A673 (cell line): ENCODE measurements around the gene GCDH. TPM values are rescaled to one million over a fixed set of nuclear protein-coding genes. Genes with fewer than 3 reads are reported as not detected.
"Not testable (repeated sequence)": the region's sequence is repeated elsewhere in the genome, so short reads cannot be mapped to it uniquely, and the experiment has no call there.

Experiments used
- BruUV-seq: library from RNA; stranded (reverse); fragments of 400-500 nt; replicated peaks from 2 replicates; lab custom pipeline; 2021; lab: Mats Ljungman, UMichigan
- CTCF ChIA-PET: fragments of 300-600 bp; sonication (Branson Sonifier 250); formaldehyde crosslinking; loops from one replicate; lab custom pipeline; 2022; ENCODE audit warnings: antibody characterized with exemption; lab: Charles Lee
- POLR2A ChIA-PET: fragments of 300-600 bp; sonication (Branson Sonifier 250); formaldehyde crosslinking; loops from one replicate; lab custom pipeline; 2022; ENCODE audit warnings: antibody characterized with exemption; ENCODE audit not compliant: low non-redundant PET; lab: Charles Lee
- DNase-seq: peaks from one replicate; pipeline ENCODE4 v3.0.0-alpha.2; 2015; ENCODE audit warnings: low spot score
- H3K27ac ChIP-seq: fragments of 200-600 bp; sonication (generic); 2 replicates; pipeline ENCODE4 v1.5.1; 2016; ENCODE audit warnings: mixed run types, low read depth, mild to moderate bottlenecking, mixed read lengths, antibody characterized with exemption, low read length; ENCODE audit not compliant: poor library complexity, severe bottlenecking
- H3K27me3 ChIP-seq: fragments of 200-600 bp; sonication (generic); replicated peaks from 2 replicates; pipeline ENCODE4 v1.6.1; 2017; ENCODE audit warnings: mixed run types, low read depth, mild to moderate bottlenecking, mixed read lengths, antibody characterized with exemption, low read length; ENCODE audit not compliant: insufficient read depth, poor library complexity
- H3K36me3 ChIP-seq: fragments of 200-600 bp; sonication (generic); 2 replicates; pipeline ENCODE4 v1.6.1; 2016; ENCODE audit warnings: mixed run types, mild to moderate bottlenecking, mixed read lengths, antibody characterized with exemption, low read length; ENCODE audit not compliant: insufficient read depth, poor library complexity, severe bottlenecking
- H3K4me1 ChIP-seq: fragments of 200-600 bp; sonication (generic); 2 replicates; pipeline ENCODE4 v1.6.1; 2017; ENCODE audit warnings: mixed run types, mild to moderate bottlenecking, mixed read lengths, antibody characterized with exemption, low read length; ENCODE audit not compliant: insufficient read depth, poor library complexity, severe bottlenecking
- H3K4me3 ChIP-seq: fragments of 200-600 bp; sonication (generic); 2 replicates; pipeline ENCODE4 v1.5.1; 2016; ENCODE audit warnings: low read depth, mixed run types, mild to moderate bottlenecking, mixed read lengths, low read length; ENCODE audit not compliant: poor library complexity, severe bottlenecking
- H3K9me3 ChIP-seq: fragments of 200-600 bp; sonication (generic); 2 replicates; pipeline ENCODE4 v1.6.1; 2016; ENCODE audit warnings: mixed run types, low read depth, mild to moderate bottlenecking, mixed read lengths, antibody characterized with exemption, low read length; ENCODE audit not compliant: poor library complexity, severe bottlenecking
- EZH2 ChIP-seq: fragments of 200-600 bp; sonication (generic); IDR thresholded peaks from 2 replicates; pipeline ENCODE4 v1.6.1; 2017; ENCODE audit warnings: borderline replicate concordance, low read depth, mild to moderate bottlenecking, mixed read lengths, antibody characterized with exemption, low read length; ENCODE audit not compliant: poor library complexity, severe bottlenecking
- intact Hi-C: fragments of 100-400 bp; cut with micrococcal nuclease; formaldehyde crosslinking; loops from one replicate; pipeline ENCODE4 v1.10.0; 2022; ENCODE audit not compliant: unreplicated experiment
- total RNA-seq: library from RNA; stranded (reverse); gene quantifications from 2 replicates; pipeline ENCODE4 v1.2.3, GENCODE V29; 2021
- TF ChIP-seq, protein P1 (sequence below): fragments of 300-800, 200-600 bp; sonication (generic); conservative IDR thresholded peaks from 2 replicates; pipeline ENCODE4 v1.5.1; 2017; ENCODE audit warnings: low read depth, mild to moderate bottlenecking, antibody characterized with exemption, low read length, moderate library complexity, mixed read lengths

Gene GCDH
- total RNA-seq, 1 experiment from 2014 or later, result 47.3 TPM

DNA sequence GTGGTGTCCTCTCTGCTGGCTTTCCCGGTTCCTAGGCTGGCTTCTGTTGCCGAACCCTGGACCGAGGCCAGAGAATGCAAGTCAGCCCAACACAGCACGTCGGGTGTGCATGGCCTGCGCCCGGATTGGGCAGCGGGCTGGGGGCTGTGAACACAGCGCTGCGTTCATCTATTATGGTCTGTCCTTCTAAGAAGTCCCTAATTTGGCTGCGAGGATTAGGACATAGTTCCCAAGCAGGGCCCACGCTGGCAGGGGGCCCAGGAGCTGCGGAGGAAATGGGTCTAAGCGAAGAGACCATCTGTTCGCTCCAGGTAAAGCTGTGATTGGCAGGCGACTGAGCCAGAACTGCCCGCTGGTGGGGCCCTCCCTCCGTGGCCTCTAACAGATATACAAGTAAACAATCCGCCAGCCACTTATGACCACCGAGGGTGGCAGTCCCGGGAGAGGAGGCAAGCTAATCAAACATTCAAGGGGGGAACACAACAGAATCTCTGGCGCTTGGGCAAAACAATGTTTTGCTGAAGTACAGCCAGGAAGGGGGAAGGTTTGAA is 22.1 kb downstream of the GCDH start:
- H3K4me3 ChIP-seq, result peak overlapping the region; percentile 8
- TF ChIP-seq, protein P1, sequence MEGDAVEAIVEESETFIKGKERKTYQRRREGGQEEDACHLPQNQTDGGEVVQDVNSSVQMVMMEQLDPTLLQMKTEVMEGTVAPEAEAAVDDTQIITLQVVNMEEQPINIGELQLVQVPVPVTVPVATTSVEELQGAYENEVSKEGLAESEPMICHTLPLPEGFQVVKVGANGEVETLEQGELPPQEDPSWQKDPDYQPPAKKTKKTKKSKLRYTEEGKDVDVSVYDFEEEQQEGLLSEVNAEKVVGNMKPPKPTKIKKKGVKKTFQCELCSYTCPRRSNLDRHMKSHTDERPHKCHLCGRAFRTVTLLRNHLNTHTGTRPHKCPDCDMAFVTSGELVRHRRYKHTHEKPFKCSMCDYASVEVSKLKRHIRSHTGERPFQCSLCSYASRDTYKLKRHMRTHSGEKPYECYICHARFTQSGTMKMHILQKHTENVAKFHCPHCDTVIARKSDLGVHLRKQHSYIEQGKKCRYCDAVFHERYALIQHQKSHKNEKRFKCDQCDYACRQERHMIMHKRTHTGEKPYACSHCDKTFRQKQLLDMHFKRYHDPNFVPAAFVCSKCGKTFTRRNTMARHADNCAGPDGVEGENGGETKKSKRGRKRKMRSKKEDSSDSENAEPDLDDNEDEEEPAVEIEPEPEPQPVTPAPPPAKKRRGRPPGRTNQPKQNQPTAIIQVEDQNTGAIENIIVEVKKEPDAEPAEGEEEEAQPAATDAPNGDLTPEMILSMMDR, result no peak
- no peak for TF ChIP-seq EZH2
- ChIA-PET POLR2A (interaction anchor here (0.7 kb wide), 1 partner anchor 22 kb away, joined by 8 read pairs; the partner anchor contains the start of gene GCDH), CTCF (interaction anchor here (0.6 to 1.5 kb wide), 2 partner anchors 28 to 362 kb away, joined by 3 to 4 read pairs; no protein-coding TSS in a partner anchor)
- peak; percentile 90 for DNase-seq
- peak overlapping the region; percentile 76 for H3K27ac ChIP-seq
- intact Hi-C loops, result no loop called here
- no peaks in the 10 kb centered on the region for H3K36me3 ChIP-seq
- no peaks in the 10 kb centered on the region for H3K27me3 ChIP-seq
- BruUV-seq, result no TSS peak
- peaks cover 26% of the 10 kb centered on the region for H3K4me1 ChIP-seq
- H3K9me3 ChIP-seq, result no peaks in the 10 kb centered on the region

DNA sequence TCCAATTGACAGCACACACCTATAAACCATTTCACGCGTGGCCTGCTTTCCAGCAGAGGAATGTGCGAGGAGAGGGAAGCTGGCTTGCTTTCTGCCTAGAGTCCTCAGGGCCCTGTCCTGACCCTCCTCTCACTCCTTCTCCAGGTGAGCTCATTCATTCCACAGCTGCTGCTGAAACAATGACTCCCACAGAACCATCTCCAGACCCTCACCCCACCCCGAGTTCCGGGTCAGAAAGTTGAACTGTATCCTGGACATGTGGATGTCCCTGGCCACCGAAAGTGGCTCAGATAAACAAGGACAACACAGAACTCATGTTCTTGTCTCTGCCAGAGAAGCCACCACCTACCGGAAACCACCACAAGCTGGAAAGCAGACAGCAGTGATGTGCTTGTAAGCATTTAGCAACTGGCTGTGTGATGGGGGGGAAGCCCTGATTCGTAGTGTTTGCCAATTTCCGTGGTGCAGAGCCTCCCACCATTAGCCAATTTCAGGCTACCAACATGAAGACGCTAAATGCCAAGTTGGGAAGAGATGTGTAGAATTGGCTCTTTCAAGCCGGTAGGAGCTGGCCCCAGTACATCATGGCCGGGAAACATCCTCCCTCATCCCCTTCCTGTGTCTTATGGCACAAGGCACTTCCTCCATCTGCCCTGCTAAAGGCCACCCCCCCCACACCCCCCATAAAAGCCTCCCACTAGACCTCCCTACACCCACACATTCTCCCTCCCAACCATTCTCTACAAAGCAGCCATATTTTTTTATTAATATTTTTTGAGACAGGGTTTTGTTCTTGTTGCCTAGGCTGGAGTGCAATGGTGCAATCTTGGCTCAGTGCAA is 23.1 kb downstream of the GCDH start:
- Histone ChIP-seq H3K27me3 (no peaks in the 10 kb centered on the region), H3K4me1 (peaks cover 26% of the 10 kb centered on the region), H3K9me3 (no peaks in the 10 kb centered on the region), H3K4me3 (no peak overlapping the region), H3K36me3 (no peaks in the 10 kb centered on the region), H3K27ac (peak overlapping the region; percentile 76)
- POLR2A ChIA-PET, result interaction anchor here (0.6 kb wide), 1 partner anchor 41 kb away, joined by 8 read pairs; no protein-coding TSS in a partner anchor
- BruUV-seq, result no TSS peak
- TF ChIP-seq, protein P1, result no peak
- TF ChIP-seq EZH2, result no peak
- DNase-seq, result no peak
- CTCF ChIA-PET, result interaction anchor here (0.6 to 1.5 kb wide), 3 partner anchors 29 to 363 kb away, joined by 3 to 6 read pairs (median 4); no protein-coding TSS in a partner anchor
- intact Hi-C loops, result no loop called here

DNA sequence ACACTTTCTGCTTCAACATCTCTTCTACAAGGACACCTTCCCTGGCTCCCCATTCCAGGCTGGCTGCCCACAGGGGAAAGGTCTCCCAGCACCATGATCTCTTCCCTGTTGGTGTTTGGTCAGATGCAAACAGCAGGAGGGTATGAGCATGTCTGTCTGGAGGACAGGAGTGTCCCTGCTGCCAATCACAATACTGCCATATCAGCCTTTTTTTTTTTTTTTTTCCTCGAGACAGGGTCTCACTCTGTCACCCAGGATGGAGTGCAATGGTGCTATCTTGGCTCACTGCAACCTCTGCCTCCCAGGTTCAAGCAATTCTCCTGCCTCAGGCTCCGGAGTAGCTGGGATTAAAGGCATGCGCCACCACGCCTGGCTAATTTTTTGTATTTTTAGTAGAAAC is 24.9 kb downstream of the GCDH start:
- DNase-seq, H3K4me3 ChIP-seq, POLR2A ChIA-PET, H3K27ac ChIP-seq, BruUV-seq, H3K36me3 ChIP-seq, H3K27me3 ChIP-seq, H3K9me3 ChIP-seq, intact Hi-C loops: not testable (repeated sequence)
- peaks cover 26% of the 10 kb centered on the region for H3K4me1 ChIP-seq
- CTCF ChIA-PET, result interaction anchor here (0.7 kb wide), 1 partner anchor 9 kb away, joined by 8 read pairs; no protein-coding TSS in a partner anchor
